Psoas muscle (tissue), 8 donors: Measurements from ENCODE around the gene RAP2A. TPM values are rescaled to one million over a fixed set of nuclear protein-coding genes. Genes with fewer than 3 reads are reported as not detected.

Experiments
- ATAC-seq, 4 donors: fragments of 200-7000 bp; cut with Tn5 transposase; one replicate each; pipeline ENCODE4 v1.9.1; 2020; ENCODE audit warnings: moderate library complexity in 3 of 4, mild to moderate bottlenecking in 2 of 4
- DNase-seq, 2 donors: peaks; one replicate each; pipeline ENCODE4 v3.0.0-alpha.2; 2020
- H3K27ac ChIP-seq: fragments of 200-600 bp; one replicate; pipeline ENCODE4 v1.8.0; 2022
- H3K27me3 ChIP-seq, 3 donors: fragments of 200-600 bp in 1 of 3; one replicate each; pipeline versions ENCODE4 v1.6.1 to v1.8.0; 2013 to 2022; ENCODE audit warnings: low read length in 2 of 3, mild to moderate bottlenecking in 2 of 3, moderate library complexity in 1 of 3; ENCODE audit not compliant: insufficient read depth in 3 of 3
- H3K36me3 ChIP-seq, 2 donors: fragments of 200-600 bp in 1 of 2; one replicate each; pipeline versions ENCODE4 v1.6.1 to v1.8.0; 2013 to 2022; ENCODE audit warnings: low read depth in 1 of 2, mild to moderate bottlenecking in 1 of 2, moderate library complexity in 1 of 2; ENCODE audit not compliant: insufficient read depth in 1 of 2
- H3K4me1 ChIP-seq: fragments of 200-600 bp; one replicate; pipeline ENCODE4 v1.8.0; 2022
- H3K4me3 ChIP-seq: fragments of 200-600 bp; one replicate; pipeline ENCODE4 v1.8.0; 2022; ENCODE audit warnings: mild to moderate bottlenecking
- H3K9me3 ChIP-seq: fragments of 200-600 bp; one replicate; pipeline ENCODE4 v1.8.0; 2022
- CTCF ChIP-seq: fragments of 200-600 bp; IDR thresholded peaks from one replicate; pipeline ENCODE4 v1.8.0; 2022; ENCODE audit warnings: antibody characterized with exemption
- WGBS, 3 donors: extraction: QIAGEN DNeasy Blood & Tissue Kit; methylation state at CpG; one replicate each; pipeline versions ENCODE4 v1.1.6 to v1.1.7; 2013; 5-methylcytosine and 5-hydroxymethylcytosine counted together
- intact Hi-C, 2 donors: fragments of 100-400 bp; cut with DNase I; formaldehyde crosslinking; loops; one replicate each; pipeline versions ENCODE4 v1.11.0 to v1.14.2; 2022
- polyA plus RNA-seq, 3 donors: library from polyadenylated mRNA; stranded (reverse); fragments of 200-250 nt; gene quantifications; one replicate each; pipeline ENCODE4 v1.2.3, GENCODE V29; 2013
- total RNA-seq, 4 donors: library from RNA; stranded (reverse); fragmentation: NEBNext Ultra II Directional in 2 of 4; extraction: Animal tissue kit (Norgen Biotek cat#: 25700) in 2 of 4; gene quantifications; one replicate each; pipeline versions ENCODE4 v1.2.1 to v1.2.4, GENCODE V29; 2021 to 2023
- donor health status: healthy with polysubstance abuse.
- donor health status: DM: no; HTN: no; CAD: no; lungs with moderate emphysema.
- donor health status: Bipolar disorder and iron deficiency.
- donor health status: healthy.
- donor health status: DM: yes; HTN: yes; CAD: no.
- donor health status: DM: no; HTN: no; CAD: no.
- donor health status: DM: no; HTN: no; CAD: no.
- donor health status: DM: yes; HTN: yes; CAD: no.

RAP2A gene
- total and polyA plus RNA-seq, 7 donors: 3.8 to 35.7 (median 11.4) TPM

- no peak for ATAC-seq
Observed at GRCh38 chr13:97474349-97474980, 40.5 kb downstream of the RAP2A start.

GRCh38 chr13:97475011-97475410, 41.0 kb downstream of the RAP2A start:
- 44 to 54% (median 46%) methylated on average over 4 of the region's 4 CpGs for WGBS, 3 donors
- DNase-seq (no peak), ATAC-seq (no peak)
- no peaks in the 10 kb centered on the region for H3K36me3 ChIP-seq
- no peak overlapping the region for H3K4me3 ChIP-seq
- H3K27me3 ChIP-seq: no peaks in the 10 kb centered on the region
- H3K9me3 ChIP-seq: no peaks in the 10 kb centered on the region
- no peak for TF ChIP-seq CTCF
- H3K4me1 ChIP-seq: no peaks in the 10 kb centered on the region
- H3K27ac ChIP-seq: no peak overlapping the region
- intact Hi-C loops: no loop called here

More at GRCh38 chr13:97474349-97474980, 40.5 kb downstream of the RAP2A start:
- WGBS, 3 donors: 65 to 72% (median 65%) methylated on average over 6 of the region's 6 CpGs
- DNase-seq: no peak
- intact Hi-C loops: no loop called here
- Histone ChIP-seq H3K9me3 (no peaks in the 10 kb centered on the region), H3K36me3 (no peaks in the 10 kb centered on the region), H3K27me3 (no peaks in the 10 kb centered on the region), H3K27ac (no peak overlapping the region), H3K4me1 (no peaks in the 10 kb centered on the region), H3K4me3 (no peak overlapping the region)
- no peak for TF ChIP-seq CTCF

GRCh38 chr13:97477844-97478243, 43.9 kb downstream of the RAP2A start:
- Histone ChIP-seq H3K27ac (no peak overlapping the region), H3K4me1 (no peaks in the 10 kb centered on the region), H3K27me3 (no peaks in the 10 kb centered on the region), H3K36me3 (no peaks in the 10 kb centered on the region), H3K9me3 (no peaks in the 10 kb centered on the region), H3K4me3 (no peak overlapping the region)
- no peak for TF ChIP-seq CTCF
- no peak for ATAC-seq
- intact Hi-C loops: no loop called here
- DNase-seq: no peak

GRCh38 chr13:97478247-97478646, 44.3 kb downstream of the RAP2A start:
- H3K4me1 ChIP-seq: no peaks in the 10 kb centered on the region
- H3K9me3 ChIP-seq: no peaks in the 10 kb centered on the region
- no peak for DNase-seq
- ATAC-seq: no peak
- no peaks in the 10 kb centered on the region for H3K36me3 ChIP-seq
- no peak overlapping the region for H3K27ac ChIP-seq
- no peak overlapping the region for H3K4me3 ChIP-seq
- H3K27me3 ChIP-seq: no peaks in the 10 kb centered on the region
- intact Hi-C loops: no loop called here
- WGBS, 3 donors: 91 to 97% (median 96%) methylated on average over 2 of the region's 2 CpGs
- TF ChIP-seq CTCF: no peak

GRCh38 chr13:97483465-97483864, 49.5 kb downstream of the RAP2A start:
- intact Hi-C loops: loop anchor here in 1 of 2 donors (10.0 kb wide), 1 partner anchor 1531 kb away; no protein-coding TSS in a partner anchor
- no peak overlapping the region for H3K27ac ChIP-seq
- no peaks in the 10 kb centered on the region for H3K27me3 ChIP-seq
- H3K9me3 ChIP-seq: no peaks in the 10 kb centered on the region
- no peaks in the 10 kb centered on the region for H3K36me3 ChIP-seq
- no peak for ATAC-seq
- H3K4me1 ChIP-seq: peaks cover 4% of the 10 kb centered on the region
- TF ChIP-seq CTCF: no peak
- no peak for DNase-seq
- H3K4me3 ChIP-seq: no peak overlapping the region
- 98 to 100% (median 98%) methylated on average over 1 of the region's 1 CpG for WGBS, 3 donors
